Left ventricle myocardium inferior (tissue), 1 donor: ENCODE data around the gene SETMAR. TPM values are rescaled to one million over a fixed set of nuclear protein-coding genes. Genes with fewer than 3 reads are reported as not detected.

Experiments used
- DNase-seq: peaks from one replicate; pipeline ENCODE4 v3.0.0-alpha.2; 2020
- H3K27ac ChIP-seq: fragments of 200-600 bp; replicated peaks from 2 replicates; pipeline ENCODE4 v1.8.0; 2021
- H3K27me3 ChIP-seq: fragments of 200-600 bp; 2 replicates; pipeline ENCODE4 v1.8.0; 2021; ENCODE audit warnings: low read depth
- H3K36me3 ChIP-seq: fragments of 200-600 bp; 2 replicates; pipeline ENCODE4 v1.8.0; 2021
- H3K4me1 ChIP-seq: fragments of 200-600 bp; 2 replicates; pipeline ENCODE4 v1.8.0; 2021
- H3K4me3 ChIP-seq: fragments of 200-600 bp; 2 replicates; pipeline ENCODE4 v1.8.0; 2021; ENCODE audit warnings: mild to moderate bottlenecking, moderate library complexity
- H3K9me3 ChIP-seq: fragments of 200-600 bp; replicated peaks from 2 replicates; pipeline ENCODE4 v1.8.0; 2021
- CTCF ChIP-seq: fragments of 200-600 bp; IDR thresholded peaks from 2 replicates; pipeline ENCODE4 v1.8.0; 2021; ENCODE audit warnings: antibody characterized with exemption, mild to moderate bottlenecking, borderline replicate concordance
- intact Hi-C: fragments of 100-400 bp; cut with micrococcal nuclease; formaldehyde crosslinking; loops from one replicate; pipeline ENCODE4 v1.11.0; 2022
- total RNA-seq: library from RNA; stranded (reverse); fragmentation: NEBNext Ultra II Directional; extraction: Animal tissue kit (Norgen Biotek cat#: 25700); gene quantifications from one replicate; pipeline ENCODE4 v1.2.1, GENCODE V29; 2021
- donor health status: DM: no; HTN: yes; CAD: no; lungs with severe emphysema.

SETMAR gene
- total RNA-seq, 1 donor from 2014 or later, result 16.6 TPM

GRCh38 chr3:4335840-4336562 is 32.8 kb downstream of the SETMAR start:
- Histone ChIP-seq H3K27me3 (no peaks in the 10 kb centered on the region), H3K4me3 (no peak overlapping the region), H3K9me3 (no peaks in the 10 kb centered on the region), H3K4me1 (no peaks in the 10 kb centered on the region), H3K36me3 (no peaks in the 10 kb centered on the region), H3K27ac (no peak overlapping the region)
- DNase-seq, result no peak
- intact Hi-C loops, result no loop called here
- TF ChIP-seq CTCF, result no peak

GRCh38 chr3:4336850-4337546 is 33.8 kb downstream of the SETMAR start:
- Histone ChIP-seq H3K36me3 (no peaks in the 10 kb centered on the region), H3K4me3 (no peak overlapping the region), H3K27ac (no peak overlapping the region), H3K27me3 (no peaks in the 10 kb centered on the region), H3K4me1 (no peaks in the 10 kb centered on the region), H3K9me3 (no peaks in the 10 kb centered on the region)
- DNase-seq, result no peak
- intact Hi-C loops, result no loop called here
- no peak for TF ChIP-seq CTCF

DNA sequence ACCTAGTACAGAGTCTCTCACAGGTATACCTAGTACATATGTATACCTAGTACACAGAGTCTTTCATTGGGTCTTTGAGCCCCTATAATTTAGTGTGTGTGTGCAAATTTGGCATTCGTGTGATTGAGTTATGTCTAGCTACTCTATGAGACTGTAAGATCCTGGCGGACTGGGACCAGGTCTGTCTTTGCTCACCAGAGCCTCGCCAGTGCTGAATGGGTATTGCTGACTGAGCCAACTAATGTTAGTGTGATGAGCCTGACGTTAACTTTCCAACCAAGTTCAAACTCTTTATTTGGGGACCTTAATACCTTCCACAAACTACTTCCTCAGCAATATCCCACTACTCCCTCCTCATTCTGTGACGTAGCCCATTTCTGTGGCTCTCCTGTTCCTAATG is 35.6 kb downstream of the SETMAR start:
- intact Hi-C loops, result no loop called here
- H3K27me3 ChIP-seq, result no peaks in the 10 kb centered on the region
- H3K9me3 ChIP-seq, result no peaks in the 10 kb centered on the region
- H3K4me1 ChIP-seq, result no peaks in the 10 kb centered on the region
- no peak for TF ChIP-seq CTCF
- H3K36me3 ChIP-seq, result no peaks in the 10 kb centered on the region
- H3K27ac ChIP-seq, result no peak overlapping the region
- no peak for DNase-seq
- no peak overlapping the region for H3K4me3 ChIP-seq

DNA sequence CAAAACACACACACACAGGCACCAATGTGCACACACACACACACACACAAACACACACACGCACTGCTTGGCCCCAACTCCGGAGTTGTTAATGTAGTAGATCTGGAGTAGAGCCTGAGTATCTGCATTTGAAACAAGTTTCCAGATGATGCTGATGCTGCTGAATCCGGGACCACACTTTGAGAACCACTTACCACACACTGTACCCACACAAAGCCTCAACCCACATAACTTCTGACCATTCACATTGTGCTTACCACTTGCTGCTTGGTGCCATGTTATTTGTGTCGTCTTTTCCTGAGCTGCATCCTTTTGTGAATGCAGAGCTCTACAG is 36.9 kb downstream of the SETMAR start:
- Histone ChIP-seq H3K27me3 (no peaks in the 10 kb centered on the region), H3K4me3 (no peak overlapping the region), H3K4me1 (no peaks in the 10 kb centered on the region), H3K36me3 (no peaks in the 10 kb centered on the region), H3K27ac (no peak overlapping the region), H3K9me3 (no peaks in the 10 kb centered on the region)
- no peak for TF ChIP-seq CTCF
- intact Hi-C loops, result no loop called here
- DNase-seq, result no peak

GRCh38 chr3:4340411-4341335 is 37.5 kb downstream of the SETMAR start:
- no peaks in the 10 kb centered on the region for H3K36me3 ChIP-seq
- no peak overlapping the region for H3K4me3 ChIP-seq
- no peaks in the 10 kb centered on the region for H3K9me3 ChIP-seq
- intact Hi-C loops, result no loop called here
- no peaks in the 10 kb centered on the region for H3K4me1 ChIP-seq
- DNase-seq, result no peak
- H3K27ac ChIP-seq, result peak overlapping the region; percentile 29
- no peak for TF ChIP-seq CTCF
- no peaks in the 10 kb centered on the region for H3K27me3 ChIP-seq
